ENCODE data around the gene LST1.

DNA sequence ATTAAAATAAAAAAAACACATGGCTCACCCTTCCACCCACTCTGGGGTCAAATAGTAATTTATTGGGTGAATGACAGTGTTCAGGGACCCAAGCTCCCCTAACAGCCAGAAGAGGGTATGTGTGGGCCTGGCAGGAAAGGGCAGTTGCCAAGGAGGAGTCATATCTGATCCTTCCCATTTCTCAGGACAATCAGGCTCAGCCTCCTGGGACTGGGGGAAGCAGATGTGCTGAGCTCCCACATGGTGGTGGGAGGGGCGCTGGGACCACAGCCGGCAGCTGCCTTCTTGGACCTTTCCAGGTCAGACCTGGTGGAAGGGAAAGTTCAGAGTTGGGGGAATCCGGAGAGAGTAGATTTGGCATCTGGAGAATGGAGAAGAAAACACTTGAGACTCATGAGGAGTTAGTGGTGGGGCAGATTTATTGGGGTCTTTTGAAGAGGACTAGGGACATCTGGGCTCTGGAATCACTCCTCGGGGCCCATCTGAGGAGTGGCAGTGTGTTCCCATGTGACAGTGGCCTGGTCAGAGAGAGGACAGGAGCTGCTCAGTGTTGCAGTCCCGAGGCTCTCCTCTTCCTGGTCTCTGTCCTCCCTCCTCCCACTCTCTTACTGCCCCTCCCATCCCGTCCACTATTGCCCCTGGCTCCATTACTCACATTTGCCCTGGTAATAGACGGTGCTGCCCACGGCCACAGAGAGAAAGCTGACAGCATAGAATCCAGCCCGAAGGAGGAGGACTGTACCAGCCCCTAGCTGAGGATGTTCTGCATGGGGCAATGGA lies 3.0 kb downstream of the LST1 start:
- TF ChIP-seq, protein P1, sequence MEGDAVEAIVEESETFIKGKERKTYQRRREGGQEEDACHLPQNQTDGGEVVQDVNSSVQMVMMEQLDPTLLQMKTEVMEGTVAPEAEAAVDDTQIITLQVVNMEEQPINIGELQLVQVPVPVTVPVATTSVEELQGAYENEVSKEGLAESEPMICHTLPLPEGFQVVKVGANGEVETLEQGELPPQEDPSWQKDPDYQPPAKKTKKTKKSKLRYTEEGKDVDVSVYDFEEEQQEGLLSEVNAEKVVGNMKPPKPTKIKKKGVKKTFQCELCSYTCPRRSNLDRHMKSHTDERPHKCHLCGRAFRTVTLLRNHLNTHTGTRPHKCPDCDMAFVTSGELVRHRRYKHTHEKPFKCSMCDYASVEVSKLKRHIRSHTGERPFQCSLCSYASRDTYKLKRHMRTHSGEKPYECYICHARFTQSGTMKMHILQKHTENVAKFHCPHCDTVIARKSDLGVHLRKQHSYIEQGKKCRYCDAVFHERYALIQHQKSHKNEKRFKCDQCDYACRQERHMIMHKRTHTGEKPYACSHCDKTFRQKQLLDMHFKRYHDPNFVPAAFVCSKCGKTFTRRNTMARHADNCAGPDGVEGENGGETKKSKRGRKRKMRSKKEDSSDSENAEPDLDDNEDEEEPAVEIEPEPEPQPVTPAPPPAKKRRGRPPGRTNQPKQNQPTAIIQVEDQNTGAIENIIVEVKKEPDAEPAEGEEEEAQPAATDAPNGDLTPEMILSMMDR (IDR thresholded peaks at IDR 0.05), result no peak
- TF ChIP-seq EZH2 (IDR thresholded peaks at IDR 0.05) (no peak), EZH2phosphoT487 (IDR thresholded peaks at IDR 0.05) (no peak)
